ENCODE data around the gene TMEM184A.

The TMEM184A gene

DNA sequence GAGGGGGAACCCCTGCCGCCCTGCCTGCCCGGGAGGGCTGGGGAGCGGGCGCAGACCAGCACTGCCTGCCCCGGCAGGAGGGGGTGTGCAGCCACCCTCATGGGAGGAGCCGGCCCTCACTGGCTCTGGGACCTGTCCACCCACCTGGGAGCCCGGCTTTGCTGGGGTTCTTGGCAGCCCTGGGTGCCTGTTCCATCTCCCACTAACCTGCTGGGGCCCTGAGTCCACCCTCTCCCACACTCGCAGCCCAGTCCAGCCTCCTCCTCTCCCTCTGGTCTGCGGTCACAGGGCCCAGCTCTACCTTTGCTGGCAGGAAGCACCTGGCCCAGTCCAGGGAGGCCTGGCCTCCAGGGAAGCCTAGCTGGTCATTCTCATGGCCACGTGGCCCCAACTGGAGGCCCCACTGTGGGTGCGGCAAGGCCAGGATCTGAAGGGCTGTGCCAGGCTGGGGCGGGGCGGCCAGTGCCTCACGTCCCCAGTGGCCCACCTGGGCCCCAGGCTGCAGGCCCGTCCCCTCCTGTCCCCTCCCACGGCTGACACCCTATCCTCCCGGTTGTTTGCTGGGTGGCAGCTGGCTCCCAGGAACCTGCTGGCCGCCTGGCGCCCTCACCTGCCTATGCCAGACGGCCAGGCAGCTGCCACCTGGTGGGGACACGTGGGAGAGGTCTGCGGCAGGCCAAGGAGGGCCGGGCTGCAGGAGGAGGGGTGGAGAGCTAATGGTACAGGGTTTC, at the start of gene TMEM184A:
TMEM184A (minus strand) TSS at position 393 of the 731 bp plus-strand sequence. CDS start 721 bp downstream, outside the sequence.
- peak; percentile 77 for DNase-seq (ENCODE audit: low read depth)
- peak; percentile 65 for TF ChIP-seq CTCF (IDR thresholded peaks at IDR 0.05; ENCODE audit: insufficient read depth, low read depth, low read length, missing control alignments)
- peak within 1 kb of the TSS; percentile 1 for H3K4me3 ChIP-seq (ENCODE audit: low read length)

DNA sequence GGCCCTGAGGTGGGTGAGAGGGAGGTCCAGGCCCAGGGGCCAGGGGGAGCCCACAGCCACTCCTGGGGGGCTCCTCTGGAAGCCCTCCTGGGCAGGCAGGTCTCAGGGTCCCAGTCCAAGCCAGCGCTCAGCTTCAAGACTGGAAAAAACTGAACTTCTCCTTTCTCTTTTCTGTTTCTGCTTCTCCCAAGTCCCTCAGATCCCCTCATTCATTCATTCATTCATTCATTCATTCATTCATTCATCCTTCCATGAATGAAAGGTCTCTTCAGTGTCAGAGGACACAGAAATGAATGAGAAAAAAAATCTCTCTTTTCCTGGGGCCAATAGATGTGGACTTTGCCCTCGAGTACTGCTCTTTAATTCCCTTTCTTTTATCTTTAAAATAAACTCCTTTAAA, 48.4 kb upstream of the TMEM184A start:
- H3K4me3 ChIP-seq (ENCODE audit: low read length), result no peak overlapping the region
- no peak for TF ChIP-seq CTCF (IDR thresholded peaks at IDR 0.05; ENCODE audit: insufficient read depth, low read depth, low read length, missing control alignments)
- DNase-seq (ENCODE audit: low read depth), result no peak

- no peak for TF ChIP-seq CTCF (IDR thresholded peaks at IDR 0.05; ENCODE audit: insufficient read depth, low read depth, low read length, missing control alignments)
- DNase-seq (ENCODE audit: low read depth), result no peak
These were observed 47.6 kb upstream of the TMEM184A start for GRCh38 chr7:1603346-1604225.

DNA sequence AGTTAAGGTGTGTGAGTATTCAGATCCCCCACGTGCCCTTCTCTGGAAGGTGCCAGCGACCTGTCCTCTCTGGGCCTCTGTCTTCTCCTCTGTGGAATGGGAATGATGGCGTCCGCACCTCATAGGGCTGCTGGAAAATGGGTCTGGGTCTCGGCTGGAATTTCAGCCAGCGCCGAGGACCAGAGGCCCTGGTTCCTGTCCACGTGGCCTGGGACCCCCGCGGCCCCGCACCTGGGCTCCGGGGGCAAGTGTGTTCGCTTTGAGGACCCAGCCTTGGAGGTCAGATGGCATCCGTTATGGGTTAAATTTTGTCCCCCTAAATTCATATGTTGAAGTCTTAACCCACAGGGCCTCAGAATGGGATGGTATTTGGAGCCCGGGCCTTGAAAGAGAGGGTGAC, 46.4 kb upstream of the TMEM184A start:
- no peak for TF ChIP-seq CTCF (IDR thresholded peaks at IDR 0.05; ENCODE audit: insufficient read depth, low read depth, low read length, missing control alignments)

More at GRCh38 chr7:1603346-1604225, 47.6 kb upstream of the TMEM184A start:
- H3K4me3 ChIP-seq (ENCODE audit: low read length), result no peak overlapping the region

GRCh38 chr7:1601956-1602355, 46.0 kb upstream of the TMEM184A start:
- DNase-seq (ENCODE audit: low read depth), result no peak
- TF ChIP-seq CTCF (IDR thresholded peaks at IDR 0.05; ENCODE audit: insufficient read depth, low read depth, low read length, missing control alignments), result no peak
- no peak overlapping the region for H3K4me3 ChIP-seq (ENCODE audit: low read length)

More for the DNA sequence above, 46.4 kb upstream of the TMEM184A start:
- H3K4me3 ChIP-seq (ENCODE audit: low read length), result no peak overlapping the region
- DNase-seq (ENCODE audit: low read depth), result no peak

- DNase-seq (ENCODE audit: low read depth), result no peak
- no peak overlapping the region for H3K4me3 ChIP-seq (ENCODE audit: low read length)
- TF ChIP-seq CTCF (IDR thresholded peaks at IDR 0.05; ENCODE audit: insufficient read depth, low read depth, low read length, missing control alignments), result no peak
These were observed 43.8 kb upstream of the TMEM184A start for GRCh38 chr7:1599640-1600395.
